Epithelial cell of proximal tubule (primary cell): ENCODE results near the gene IFIH1. TPM values are rescaled to one million over a fixed set of nuclear protein-coding genes. Genes with fewer than 3 reads are reported as not detected.

Source experiments
- DNase-seq: peaks from one replicate; pipeline ENCODE4 v3.0.0-alpha.2; 2011; ENCODE audit warnings: low read depth
- H3K4me3 ChIP-seq: 2 replicates; pipeline ENCODE4 v1.5.1; 2011; ENCODE audit warnings: low read depth, mild to moderate bottlenecking, low read length
- CTCF ChIP-seq: conservative IDR thresholded peaks from 2 replicates; pipeline ENCODE4 v1.5.1; 2012; ENCODE audit warnings: low read depth, mild to moderate bottlenecking, low read length
- total RNA-seq: library from RNA; depleted of rRNA; stranded (reverse); fragments of >200 nt; gene quantifications from 2 replicates; pipeline ENCODE4 v1.2.3, GENCODE V29; 2015

IFIH1 gene
- total RNA-seq, 1 donor from 2014 or later = 4.8 TPM

DNA sequence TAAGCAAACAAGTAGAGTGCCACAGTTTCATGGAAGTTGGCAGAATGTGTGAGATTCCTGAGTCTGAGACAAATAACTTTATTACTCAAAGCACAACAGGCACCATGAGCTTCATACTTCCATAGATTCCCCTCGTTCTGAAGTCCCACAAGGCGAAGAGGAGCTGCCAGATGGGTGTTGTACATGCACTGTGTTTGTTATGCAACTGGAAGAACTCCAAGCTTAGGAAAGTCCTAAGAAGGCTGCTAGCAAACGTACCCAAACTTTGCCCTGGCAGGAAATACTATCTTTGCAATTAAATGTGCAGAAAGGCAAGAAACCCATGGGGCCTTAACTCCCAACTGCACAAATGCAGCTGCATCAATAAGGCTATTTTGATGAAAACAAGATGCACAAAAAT is 23.8 kb upstream of the IFIH1 start:
- no peak for TF ChIP-seq CTCF
- no peak for DNase-seq
- no peak overlapping the region for H3K4me3 ChIP-seq

- DNase-seq = no peak
- no peak overlapping the region for H3K4me3 ChIP-seq
- TF ChIP-seq CTCF = no peak
Measured at GRCh38 chr2:162340822-162341221, 22.3 kb upstream of the IFIH1 start.

GRCh38 chr2:162337868-162338267 is 19.4 kb upstream of the IFIH1 start:
- no peak overlapping the region for H3K4me3 ChIP-seq
- TF ChIP-seq CTCF = no peak
- no peak for DNase-seq

GRCh38 chr2:162333968-162334367 is 15.5 kb upstream of the IFIH1 start:
- no peak overlapping the region for H3K4me3 ChIP-seq
- DNase-seq = no peak
- peak; percentile 67 for TF ChIP-seq CTCF

- TF ChIP-seq CTCF = no peak
- DNase-seq = no peak
- H3K4me3 ChIP-seq = no peak overlapping the region
Measured at GRCh38 chr2:162330881-162331280, 12.4 kb upstream of the IFIH1 start.

GRCh38 chr2:162328424-162329157 is 10.1 kb upstream of the IFIH1 start:
- no peak for DNase-seq
- TF ChIP-seq CTCF = no peak

DNA sequence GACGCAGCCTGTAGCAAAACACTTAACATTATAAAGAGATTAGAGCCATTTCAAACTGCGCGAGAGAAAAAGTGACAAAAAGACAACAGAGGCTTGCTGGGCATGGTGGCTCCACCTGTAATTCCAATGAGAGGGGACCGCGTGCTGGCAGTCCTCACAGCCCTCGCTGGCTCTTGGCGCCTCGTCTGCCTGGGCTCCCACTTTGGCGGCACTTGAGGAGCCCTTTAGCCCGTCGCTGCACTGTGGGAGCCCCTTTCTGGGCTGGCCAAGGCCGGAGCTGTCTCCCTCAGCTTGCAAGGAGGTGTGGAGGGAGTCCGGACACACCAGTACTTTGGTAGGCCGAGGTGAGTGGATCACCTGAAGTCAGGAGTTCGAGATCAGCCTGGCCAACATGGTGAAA is 9.3 kb upstream of the IFIH1 start:
- no peak for TF ChIP-seq CTCF
- no peak for DNase-seq
- no peak overlapping the region for H3K4me3 ChIP-seq

More at GRCh38 chr2:162328424-162329157, 10.1 kb upstream of the IFIH1 start:
- H3K4me3 ChIP-seq = no peak overlapping the region
